Measurements from ENCODE around the gene CNST. TPM values are rescaled to one million over a fixed set of nuclear protein-coding genes. Genes with fewer than 3 reads are reported as not detected.

CNST gene
- total and polyA plus RNA-seq, 9 of the 15 experiments (the other 6 are each of a cell fraction or from before 2014, with no cell fraction given), result 17.0 to 55.3 (median 30.8) TPM

DNA sequence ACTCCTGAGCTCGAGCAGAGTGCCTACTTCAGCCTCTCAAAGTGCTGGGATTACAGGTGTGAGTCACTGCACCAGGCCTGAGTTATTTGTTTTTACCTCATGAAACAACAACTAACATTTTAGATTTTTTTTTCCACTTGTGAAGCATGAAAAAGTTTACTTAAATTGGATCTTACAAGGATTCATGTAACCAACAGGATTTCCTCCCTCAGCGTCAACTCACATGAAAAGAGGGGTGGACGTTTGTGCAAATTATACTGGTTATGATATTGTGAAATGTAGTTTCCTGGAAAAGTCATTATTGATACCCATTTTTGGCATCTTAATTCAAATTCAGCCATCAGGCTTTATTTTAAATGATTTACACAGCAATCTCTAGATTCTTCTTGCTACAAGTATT is 6.5 kb downstream of the CNST start (continued):
- no peak for TF ChIP-seq ADNP (tag; IDR thresholded peaks at IDR 0.05)
- TF ChIP-seq, protein P1, sequence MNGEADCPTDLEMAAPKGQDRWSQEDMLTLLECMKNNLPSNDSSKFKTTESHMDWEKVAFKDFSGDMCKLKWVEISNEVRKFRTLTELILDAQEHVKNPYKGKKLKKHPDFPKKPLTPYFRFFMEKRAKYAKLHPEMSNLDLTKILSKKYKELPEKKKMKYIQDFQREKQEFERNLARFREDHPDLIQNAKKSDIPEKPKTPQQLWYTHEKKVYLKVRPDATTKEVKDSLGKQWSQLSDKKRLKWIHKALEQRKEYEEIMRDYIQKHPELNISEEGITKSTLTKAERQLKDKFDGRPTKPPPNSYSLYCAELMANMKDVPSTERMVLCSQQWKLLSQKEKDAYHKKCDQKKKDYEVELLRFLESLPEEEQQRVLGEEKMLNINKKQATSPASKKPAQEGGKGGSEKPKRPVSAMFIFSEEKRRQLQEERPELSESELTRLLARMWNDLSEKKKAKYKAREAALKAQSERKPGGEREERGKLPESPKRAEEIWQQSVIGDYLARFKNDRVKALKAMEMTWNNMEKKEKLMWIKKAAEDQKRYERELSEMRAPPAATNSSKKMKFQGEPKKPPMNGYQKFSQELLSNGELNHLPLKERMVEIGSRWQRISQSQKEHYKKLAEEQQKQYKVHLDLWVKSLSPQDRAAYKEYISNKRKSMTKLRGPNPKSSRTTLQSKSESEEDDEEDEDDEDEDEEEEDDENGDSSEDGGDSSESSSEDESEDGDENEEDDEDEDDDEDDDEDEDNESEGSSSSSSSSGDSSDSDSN (IDR thresholded peaks at IDR 0.05; ENCODE audit: borderline replicate concordance in 1 of 2, low read depth in 2 of 2, low read length in 2 of 2), result no peak
- TF ChIP-seq ZNF174 (CRISPR knock-in tag; IDR thresholded peaks at IDR 0.05), result no peak
- TF ChIP-seq HDAC6 (IDR thresholded peaks at IDR 0.05; ENCODE audit: low read depth, low read length), result no peak
- TF ChIP-seq CBFB (CRISPR knock-in tag; IDR thresholded peaks at IDR 0.05), result no peak
- no peak for TF ChIP-seq TEAD2 (tag; IDR thresholded peaks at IDR 0.05)
- no peak for TF ChIP-seq KLF6 (CRISPR knock-in tag; IDR thresholded peaks at IDR 0.05; ENCODE audit: borderline replicate concordance)
- no peak for TF ChIP-seq BRF1 (IDR thresholded peaks at IDR 0.05; ENCODE audit: borderline replicate concordance, extremely low read depth, insufficient read length)
- TF ChIP-seq NFATC3 (IDR thresholded peaks at IDR 0.05), result no peak
- no peak for TF ChIP-seq HOXB6 (CRISPR knock-in tag; IDR thresholded peaks at IDR 0.05; ENCODE audit: borderline replicate concordance)

Data from K562 (cell line).